ENCODE measurements around the gene MOCOS.

Gene MOCOS

GRCh38 chr18:36308711-36309435 is 121.6 kb downstream of the MOCOS start:
- no peak for TF ChIP-seq GATA2 (IDR thresholded peaks at IDR 0.05; ENCODE audit: low read depth, low read length)

DNA sequence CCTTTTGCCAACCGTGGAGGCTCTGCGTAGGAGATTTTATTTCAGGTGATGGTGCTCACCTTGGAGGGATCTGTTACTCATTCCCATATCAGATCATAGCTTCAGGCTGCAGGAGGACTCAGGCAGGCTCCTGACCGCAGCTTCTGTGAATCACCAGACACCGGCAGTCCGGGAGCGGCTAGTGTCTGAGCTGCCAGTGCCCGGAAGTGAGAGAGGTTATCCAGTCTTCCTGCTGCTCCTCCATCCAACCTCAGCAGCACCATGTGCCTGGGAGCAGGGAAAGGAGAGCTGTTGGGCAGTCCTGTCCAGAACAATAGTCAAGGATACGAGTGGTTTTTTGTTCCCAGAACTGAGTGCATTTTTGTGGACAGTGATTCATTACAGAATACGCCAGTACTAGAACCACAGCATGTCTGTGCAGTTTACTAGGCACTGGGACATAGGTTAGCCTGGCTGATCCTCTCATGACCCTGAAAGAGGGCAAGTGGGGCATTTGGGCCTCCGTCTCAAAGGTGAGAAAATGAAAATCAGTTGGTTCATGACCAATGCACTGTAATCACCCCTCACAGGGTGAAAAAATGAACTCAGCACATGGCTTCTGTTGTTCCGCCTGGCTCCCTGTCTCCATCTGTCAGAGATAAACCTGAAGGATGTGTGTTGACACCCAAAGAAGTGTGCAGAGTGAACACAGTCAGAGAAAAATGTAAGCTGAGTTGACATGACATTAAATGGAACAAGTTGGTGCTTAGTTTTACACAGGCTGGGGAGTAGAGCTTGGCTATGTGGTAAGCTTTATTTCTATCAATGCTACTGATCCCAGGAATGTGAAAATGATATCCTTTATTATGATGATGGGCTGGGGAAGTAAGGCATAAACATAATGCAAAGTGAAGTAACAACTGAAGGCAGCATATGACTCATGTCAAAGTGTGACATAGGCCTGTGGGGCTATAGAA is 122.4 kb downstream of the MOCOS start:
- no peak for TF ChIP-seq GATA3 (IDR thresholded peaks at IDR 0.05; ENCODE audit: low read depth, low read length)
- TF ChIP-seq GATA2 (IDR thresholded peaks at IDR 0.05; ENCODE audit: low read depth, low read length): peak; percentile 46; the same call in 1 of the 2 replicates

DNA sequence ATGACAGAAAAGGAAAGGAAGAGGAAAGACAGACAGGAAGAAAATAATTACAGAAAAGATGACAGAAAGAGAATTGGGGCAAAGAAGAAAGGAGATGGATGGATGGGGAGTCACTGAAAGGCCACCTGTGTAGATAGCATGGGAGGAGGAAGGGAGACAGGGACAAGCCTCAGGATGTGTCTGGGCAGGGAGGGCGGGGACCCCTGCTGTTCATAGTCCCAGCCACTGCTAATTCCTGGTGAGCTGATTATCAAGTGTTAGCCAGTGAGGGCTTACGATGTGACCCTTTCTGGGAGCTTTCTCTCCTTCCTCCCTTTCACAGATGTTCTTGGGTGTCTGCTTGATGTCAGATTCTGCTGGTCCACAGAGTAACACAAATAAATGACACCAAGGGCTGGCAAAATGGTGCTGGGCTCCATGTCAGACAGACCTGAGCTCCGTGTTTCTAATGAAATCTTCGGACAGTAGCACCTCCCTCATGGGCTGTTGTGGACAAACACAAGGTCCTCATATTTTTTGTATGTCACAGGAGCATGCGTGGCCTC is 123.8 kb downstream of the MOCOS start:
- TF ChIP-seq GATA2 (IDR thresholded peaks at IDR 0.05; ENCODE audit: low read depth, low read length) (no peak), GATA3 (IDR thresholded peaks at IDR 0.05; ENCODE audit: low read depth, low read length) (no peak)

DNA sequence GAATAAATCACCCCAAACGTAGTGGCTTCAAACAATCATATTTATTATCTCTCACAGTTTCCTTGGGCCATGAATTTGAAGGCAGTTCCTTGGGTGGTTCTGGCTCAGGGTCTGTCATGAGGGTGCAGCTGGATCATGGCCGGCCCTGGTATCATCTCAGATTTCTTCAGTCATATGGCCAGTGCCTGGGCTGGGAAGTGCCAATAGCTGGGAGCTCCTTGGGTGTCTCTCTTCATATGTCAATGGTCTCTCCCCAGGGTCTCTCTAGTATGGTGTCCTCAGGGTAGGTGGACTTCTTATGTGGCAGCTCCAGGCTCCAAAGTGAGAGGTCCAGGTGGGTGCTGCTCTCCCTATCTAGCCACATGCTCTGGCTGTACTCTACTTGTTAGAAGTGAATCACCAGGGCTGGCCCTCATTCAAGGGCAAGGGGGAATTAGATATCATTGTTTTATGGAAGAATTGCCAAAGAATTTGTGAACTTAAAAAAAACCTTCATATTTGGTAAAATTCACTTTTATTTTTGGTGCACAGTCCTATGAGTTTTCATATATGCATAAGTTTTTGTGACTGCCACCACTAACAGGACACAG is 125.6 kb downstream of the MOCOS start:
- TF ChIP-seq GATA2 (IDR thresholded peaks at IDR 0.05; ENCODE audit: low read depth, low read length) (no peak), GATA3 (IDR thresholded peaks at IDR 0.05; ENCODE audit: low read depth, low read length) (no peak)

- no peak for TF ChIP-seq GATA2 (IDR thresholded peaks at IDR 0.05; ENCODE audit: low read depth, low read length)
- TF ChIP-seq GATA3 (IDR thresholded peaks at IDR 0.05; ENCODE audit: low read depth, low read length): no peak
These were observed 126.8 kb downstream of the MOCOS start for GRCh38 chr18:36314098-36314497.

- TF ChIP-seq GATA2 (IDR thresholded peaks at IDR 0.05; ENCODE audit: low read depth, low read length) (no peak), GATA3 (IDR thresholded peaks at IDR 0.05; ENCODE audit: low read depth, low read length) (no peak)
These were observed 127.5 kb downstream of the MOCOS start for GRCh38 chr18:36314754-36315153.

GRCh38 chr18:36315736-36316135 is 128.4 kb downstream of the MOCOS start:
- TF ChIP-seq GATA3 (IDR thresholded peaks at IDR 0.05; ENCODE audit: low read depth, low read length): no peak
- no peak for TF ChIP-seq GATA2 (IDR thresholded peaks at IDR 0.05; ENCODE audit: low read depth, low read length)

GRCh38 chr18:36316246-36316645 is 128.9 kb downstream of the MOCOS start:
- TF ChIP-seq GATA3 (IDR thresholded peaks at IDR 0.05; ENCODE audit: low read depth, low read length): no peak
- no peak for TF ChIP-seq GATA2 (IDR thresholded peaks at IDR 0.05; ENCODE audit: low read depth, low read length)

All from SH-SY5Y (cell line).